H1 (cell line): ENCODE data around the gene TBC1D22A. TPM values are rescaled to one million over a fixed set of nuclear protein-coding genes. Genes with fewer than 3 reads are reported as not detected.

Source experiments
- CTCF ChIA-PET: fragments of 300-600 bp; sonication (Branson Sonifier 250); formaldehyde crosslinking; loops from one replicate; lab custom pipeline; 2021; ENCODE audit not compliant: partially characterized antibody; lab: Charles Lee
- POLR2A ChIA-PET: fragments of 300-600 bp; sonication (Branson Sonifier 250); formaldehyde crosslinking; loops from one replicate; lab custom pipeline; 2021; ENCODE audit warnings: inconsistent platforms; ENCODE audit not compliant: partially characterized antibody; lab: Charles Lee
- DNase-seq, 2 experiments: peaks; one replicate each; pipeline versions ENCODE4 v3.0.0 to v3.0.0-alpha.2; 2010 to 2022; ENCODE audit warnings: low spot score in 2 of 2, low read depth in 1 of 2, mixed read lengths in 1 of 2
- FAIRE-seq: peaks from 2 replicates; lab custom pipeline; 2011; peaks lifted over from hg19 to GRCh38; lab: Jason Lieb, UNC
- H2AFZ ChIP-seq: 2 replicates; pipeline ENCODE4 v1.8.1; 2012; ENCODE audit warnings: low read length, inconsistent platforms
- H2AK5ac ChIP-seq: 2 replicates; pipeline ENCODE4 v1.6.1; 2013; ENCODE audit warnings: low read depth, low read length
- H2BK120ac ChIP-seq: replicated peaks from 2 replicates; pipeline ENCODE3; 2013; ENCODE audit warnings: low read depth, low read length, inconsistent platforms
- H2BK12ac ChIP-seq: 2 replicates; pipeline ENCODE4 v1.6.1; 2013; ENCODE audit warnings: low read depth, low read length
- H2BK15ac ChIP-seq: 2 replicates; pipeline ENCODE4 v1.6.1; 2013; ENCODE audit warnings: low read length
- H2BK20ac ChIP-seq: 2 replicates; pipeline ENCODE4 v1.6.1; 2013; ENCODE audit warnings: low read length
- H2BK5ac ChIP-seq: 2 replicates; pipeline ENCODE4 v1.6.1; 2013; ENCODE audit warnings: low read depth, low read length
- H3K14ac ChIP-seq: 2 replicates; pipeline ENCODE4 v1.6.1; 2013; ENCODE audit warnings: inconsistent platforms; ENCODE audit not compliant: insufficient read length
- H3K18ac ChIP-seq: 2 replicates; pipeline ENCODE4 v1.6.1; 2013; ENCODE audit warnings: low read length; ENCODE audit errors: extremely low read depth
- H3K23ac ChIP-seq: 2 replicates; pipeline ENCODE4 v1.6.1; 2013; ENCODE audit warnings: inconsistent platforms; ENCODE audit not compliant: insufficient read length
- H3K23me2 ChIP-seq: 2 replicates; pipeline ENCODE4 v1.6.1; 2013; ENCODE audit warnings: low read depth, low read length
- H3K27ac ChIP-seq: 2 replicates; pipeline ENCODE4 v1.6.1; 2011; ENCODE audit warnings: low read depth, low read length, inconsistent platforms
- H3K27me3 ChIP-seq, 4 experiments: replicated peaks in 1 of 4; 1 replicate in 1 of 4; 2 replicates in 3 of 4; pipeline versions ENCODE4 v1.6.1 to v1.8.1; 2011 to 2013; ENCODE audit warnings: low read length in 3 of 4, mild to moderate bottlenecking in 3 of 4, inconsistent platforms in 2 of 4, mixed read lengths in 2 of 4, moderate library complexity in 1 of 4; ENCODE audit not compliant: control insufficient read depth in 3 of 4, insufficient read depth in 3 of 4; ENCODE audit errors: extremely low read depth in 1 of 4
- H3K36me3 ChIP-seq, 4 experiments: 2 replicates each; pipeline versions ENCODE4 v1.6.1 to v1.8.1; 2011 to 2013; ENCODE audit warnings: mild to moderate bottlenecking in 4 of 4, low read length in 3 of 4, moderate library complexity in 2 of 4, control low read depth in 1 of 4, inconsistent platforms in 1 of 4; ENCODE audit not compliant: insufficient read depth in 4 of 4, control insufficient read depth in 2 of 4
- H3K4ac ChIP-seq: replicated peaks from 2 replicates; pipeline ENCODE3; 2013; ENCODE audit warnings: low read length, low read depth, mixed read lengths, inconsistent platforms; ENCODE audit not compliant: insufficient read length
- H3K4me1 ChIP-seq, 4 experiments: replicated peaks in 1 of 4; 1 replicate in 1 of 4; 2 replicates in 3 of 4; pipeline versions ENCODE4 v1.6.1 to v1.8.1; 2011 to 2013; ENCODE audit warnings: low read length in 3 of 4, inconsistent platforms in 2 of 4, mixed read lengths in 1 of 4; ENCODE audit not compliant: insufficient read depth in 4 of 4, control insufficient read depth in 3 of 4
- H3K4me2 ChIP-seq, 2 experiments: 2 replicates each; pipeline versions ENCODE4 v1.6.1 to v1.8.1; 2011 to 2013; ENCODE audit warnings: low read depth in 2 of 2, low read length in 2 of 2, control low read depth in 1 of 2, inconsistent platforms in 1 of 2, mild to moderate bottlenecking in 1 of 2; ENCODE audit not compliant: insufficient read depth in 1 of 2
- H3K4me3 ChIP-seq, 4 experiments: fragments of 200-600, 300-600 bp in 1 of 4; sonication (generic), shearing (Covaris generic), sonication (Bioruptor Twin) in 1 of 4; 2 replicates each; pipeline versions ENCODE4 v1.5.1 to v1.8.1; 2011 to 2016; ENCODE audit warnings: low read length in 4 of 4, low read depth in 3 of 4, control low read depth in 2 of 4, inconsistent platforms in 2 of 4, mild to moderate bottlenecking in 2 of 4, mixed read lengths in 1 of 4, moderate library complexity in 1 of 4; ENCODE audit not compliant: insufficient read depth in 2 of 4; ENCODE audit errors: extremely low read depth in 1 of 4
- H3K56ac ChIP-seq: replicated peaks from 2 replicates; pipeline ENCODE3; 2013; ENCODE audit warnings: low read depth, mild to moderate bottlenecking, mixed read lengths, low read length, inconsistent platforms; ENCODE audit not compliant: insufficient read length
- H3K79me1 ChIP-seq: 2 replicates; pipeline ENCODE4 v1.6.1; 2013; ENCODE audit warnings: low read depth, low read length, control low read depth
- H3K79me2 ChIP-seq, 2 experiments: 2 replicates each; pipeline versions ENCODE4 v1.6.1 to v1.8.1; 2012 to 2013; ENCODE audit warnings: low read length in 2 of 2, mild to moderate bottlenecking in 2 of 2, inconsistent platforms in 1 of 2; ENCODE audit not compliant: insufficient read depth in 2 of 2, control insufficient read depth in 1 of 2
- H3K9ac ChIP-seq, 4 experiments: replicated peaks in 1 of 4; 1 replicate in 1 of 4; 2 replicates in 3 of 4; pipeline versions ENCODE4 v1.6.1 to v1.8.1; 2011 to 2013; ENCODE audit warnings: low read depth in 3 of 4, low read length in 3 of 4, control low read depth in 2 of 4, mild to moderate bottlenecking in 2 of 4, moderate library complexity in 2 of 4, inconsistent platforms in 1 of 4; ENCODE audit errors: extremely low read depth in 1 of 4
- H3K9me3 ChIP-seq, 2 experiments: 2 replicates each; pipeline versions ENCODE4 v1.6.1 to v1.8.1; 2012 to 2013; ENCODE audit warnings: mild to moderate bottlenecking in 2 of 2, moderate library complexity in 2 of 2, control low read depth in 1 of 2, inconsistent platforms in 1 of 2, low read depth in 1 of 2, low read length in 1 of 2, mixed read lengths in 1 of 2; ENCODE audit not compliant: insufficient read depth in 2 of 2
- H4K20me1 ChIP-seq, 2 experiments: replicated peaks in 1 of 2; 2 replicates each; pipeline versions ENCODE3 to v1.8.1; 2011 to 2013; ENCODE audit warnings: inconsistent platforms in 2 of 2, low read length in 2 of 2, mild to moderate bottlenecking in 1 of 2; ENCODE audit not compliant: insufficient read depth in 2 of 2, control insufficient read depth in 1 of 2
- H4K5ac ChIP-seq: 2 replicates; pipeline ENCODE4 v1.6.1; 2013; ENCODE audit warnings: low read length, low read depth, mixed read lengths, inconsistent platforms; ENCODE audit not compliant: insufficient read length
- H4K8ac ChIP-seq: 2 replicates; pipeline ENCODE4 v1.8.0; 2013; ENCODE audit warnings: mild to moderate bottlenecking, moderate library complexity, low read length, inconsistent platforms; ENCODE audit not compliant: insufficient read depth; ENCODE audit errors: extremely low read depth
- H4K91ac ChIP-seq: replicated peaks from 2 replicates; pipeline ENCODE3; 2013; ENCODE audit warnings: low read length, mixed read lengths, inconsistent platforms; ENCODE audit not compliant: insufficient read length
- CBX5 ChIP-seq: fragments of 300-800, 300-1000 bp; sonication (generic); IDR thresholded peaks from 2 replicates; pipeline ENCODE4 v1.7.1; 2016; ENCODE audit warnings: antibody characterized with exemption, low read length, low read depth
- CREB1 ChIP-seq: IDR thresholded peaks from 2 replicates; pipeline ENCODE4 v1.6.1; 2012; ENCODE audit warnings: inconsistent platforms
- E2F6 ChIP-seq: IDR thresholded peaks from 2 replicates; pipeline ENCODE4 v1.6.1; 2012; ENCODE audit warnings: inconsistent platforms
- FOSL1 ChIP-seq: IDR thresholded peaks from 2 replicates; pipeline ENCODE4 v1.6.1; 2011; ENCODE audit warnings: mild to moderate bottlenecking, low read depth, low read length, moderate library complexity; ENCODE audit not compliant: insufficient read depth
- JUN ChIP-seq: IDR thresholded peaks from 2 replicates; pipeline ENCODE4 v1.6.1; 2011; ENCODE audit warnings: low read depth, mild to moderate bottlenecking, improper control_type of control experiment, low read length
- KDM1A ChIP-seq: fragments of 200-600, 300-600 bp; sonication (generic); IDR thresholded peaks from 2 replicates; pipeline ENCODE4 v1.7.1; 2016; ENCODE audit warnings: mild to moderate bottlenecking, low read length, borderline replicate concordance
- NANOG ChIP-seq: IDR thresholded peaks from 2 replicates; pipeline ENCODE4 v1.6.1; 2011; ENCODE audit warnings: low read length, low read depth, mild to moderate bottlenecking, inconsistent platforms; ENCODE audit not compliant: insufficient read depth, poor library complexity, severe bottlenecking
- RNF2 ChIP-seq: fragments of 200-900, 300-1000 bp; sonication (generic); IDR thresholded peaks from 2 replicates; pipeline ENCODE4 v1.7.1; 2016; ENCODE audit warnings: borderline replicate concordance, low read depth, mild to moderate bottlenecking, antibody characterized with exemption, low read length; ENCODE audit not compliant: poor library complexity, severe bottlenecking; ENCODE audit errors: missing control alignments
- SP1 ChIP-seq: IDR thresholded peaks from 2 replicates; pipeline ENCODE4 v1.6.1; 2011; ENCODE audit warnings: low read depth, low read length
- SRF ChIP-seq: IDR thresholded peaks from 2 replicates; pipeline ENCODE4 v1.6.1; 2011; ENCODE audit warnings: mild to moderate bottlenecking, low read depth, low read length, moderate library complexity
- TAF7 ChIP-seq: optimal IDR thresholded peaks from 2 replicates; pipeline ENCODE3; 2011; ENCODE audit warnings: low read depth, mild to moderate bottlenecking, inconsistent platforms, low read length, moderate library complexity, borderline replicate concordance
- TEAD4 ChIP-seq: IDR thresholded peaks from 2 replicates; pipeline ENCODE4 v1.6.1; 2012; ENCODE audit warnings: low read depth, low read length, inconsistent platforms, mixed read lengths
- WGBS, 2 experiments: shearing (Covaris generic) in 1 of 2; methylation state at CpG; one replicate each; pipeline versions ENCODE4 v1.1.6 to v1.1.7; 2013 to 2015; ENCODE audit warnings: low lambda C conversion rate in 2 of 2, mixed read lengths in 2 of 2, inconsistent platforms in 1 of 2, low coverage in 1 of 2, missing lambda C conversion rate in 1 of 2; ENCODE audit not compliant: insufficient replicate concordance in 2 of 2, insufficient coverage in 1 of 2, insufficient read length in 1 of 2; ENCODE audit errors: extremely low coverage in 1 of 2, missing lambda C conversion rate in 1 of 2; 5-methylcytosine and 5-hydroxymethylcytosine counted together
- polyA plus RNA-seq, 7 experiments: library from polyadenylated mRNA; depleted of rRNA in 3 of 7; stranded (reverse) in 5 of 7; unstranded in 2 of 7; fragments of >200 nt in 5 of 7; fragments of 200-250 nt in 2 of 7; gene quantifications; 1 replicate in 5 of 7; 2 replicates in 1 of 7; 4 replicates in 1 of 7; pipeline versions ENCODE4 v1.2.1 to v1.2.3, GENCODE V29; 2011 to 2013; ENCODE audit warnings: missing spikeins in 2 of 7, mixed read lengths in 2 of 7
- total RNA-seq: library from RNA; stranded (reverse); fragmentation: NEBNext Ultra II Directional; extraction: Animal tissue kit (Norgen Biotek cat#: 25700); gene quantifications from 2 replicates; pipeline ENCODE4 v1.2.1, GENCODE V29; 2021

TBC1D22A gene
- total and polyA plus RNA-seq, 2 of the 8 experiments (the other 6 are each of a cell fraction or from before 2014, with no cell fraction given), result 11.9 to 18.4 TPM

DNA sequence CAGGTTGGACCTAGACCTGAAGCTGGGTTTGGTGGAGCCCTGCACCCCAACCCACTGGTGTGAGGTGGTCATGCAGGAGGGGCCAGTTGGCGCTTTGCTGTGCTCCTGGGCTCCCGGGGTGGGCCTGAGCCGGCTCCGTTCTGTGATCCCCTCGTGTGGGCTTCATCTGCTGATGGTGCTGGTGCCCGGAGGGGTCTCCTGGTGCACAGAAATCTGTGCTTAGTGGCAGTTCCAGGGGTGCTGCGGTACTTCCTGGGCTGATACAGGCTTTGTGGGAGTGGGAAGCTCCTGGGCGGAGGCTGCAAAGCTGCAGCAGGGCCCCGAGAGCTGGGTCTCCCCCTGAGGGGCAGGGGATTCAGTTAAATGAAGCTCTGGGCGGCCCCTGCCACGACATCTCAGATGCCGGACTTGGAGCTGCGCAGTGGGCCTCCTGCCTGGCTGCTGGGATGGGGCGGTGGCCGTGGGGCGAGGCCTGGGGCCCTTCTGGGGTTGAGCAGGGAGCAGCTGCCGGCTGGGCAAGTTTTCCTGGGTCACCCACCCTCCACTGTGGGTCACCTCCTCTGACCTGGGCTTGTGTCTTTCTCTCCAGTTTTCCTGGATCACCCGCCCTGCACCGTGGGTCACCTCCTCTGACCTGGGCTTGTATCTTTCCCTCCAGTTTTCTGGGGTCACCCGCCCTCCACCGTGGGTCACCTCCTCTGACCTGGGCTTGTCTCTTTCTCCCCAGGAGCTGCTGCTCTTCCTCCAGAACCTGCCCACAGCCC, 410.5 kb downstream of the TBC1D22A start:
- POLR2A ChIA-PET, result no interaction called here
- H2AFZ ChIP-seq, result no peak overlapping the region
- no peak for TF ChIP-seq TAF7
- TF ChIP-seq CREB1, result no peak
- no peak for TF ChIP-seq TEAD4
- TF ChIP-seq RNF2, result no peak
- TF ChIP-seq SP1, result no peak
- TF ChIP-seq FOSL1, result no peak
- no peak for TF ChIP-seq NANOG
- TF ChIP-seq E2F6, result no peak
- TF ChIP-seq KDM1A, result no peak
- TF ChIP-seq JUN, result no peak
- no peak for TF ChIP-seq SRF
- no peak for TF ChIP-seq CBX5

More for the DNA sequence above, 410.5 kb downstream of the TBC1D22A start:
- Histone ChIP-seq H3K18ac (no peak overlapping the region), H3K56ac (no peak overlapping the region), H4K5ac (no peak overlapping the region), H4K91ac (no peak overlapping the region), H3K23me2 (no peaks in the 10 kb centered on the region), H4K8ac (no peak overlapping the region), H3K9me3 (peaks cover 0 to 12% of the 10 kb centered on the region in 2 experiments; a peak in 1 of 4 replicates), H2BK5ac (no peak overlapping the region), H3K4ac (no peak overlapping the region), H2BK120ac (no peak overlapping the region), H3K27ac (no peak overlapping the region), H4K20me1 (no peaks in the 10 kb centered on the region), H3K9ac (no peak overlapping the region), H3K4me1 (no peaks in the 10 kb centered on the region), H2BK15ac (no peak overlapping the region), H3K14ac (no peak overlapping the region), H2BK12ac (no peak overlapping the region), H3K79me2 (no peaks in the 10 kb centered on the region), H2BK20ac (no peak overlapping the region), H3K23ac (no peak overlapping the region), H3K4me3 (no peak overlapping the region), H3K27me3 (no peaks in the 10 kb centered on the region), H3K4me2 (no peak overlapping the region), H2AK5ac (no peak overlapping the region), H3K79me1 (no peaks in the 10 kb centered on the region), H3K36me3 (0 out of 8 replicates have a peak, but pooled peaks cover 0 to 2% (median 0%) of the 10 kb centered on the region in 4 experiments)
- 93% methylated on average over 15 of the region's 21 CpGs; no CpG with 5 or more reads in 1 of the 2 experiments for WGBS, 2 experiments
- FAIRE-seq (no peak), DNase-seq (peak in 1 of 2 experiments; percentile 34)
- CTCF ChIA-PET, result interaction anchor here (1.1 kb wide), 1 partner anchor 160 kb away, joined by 4 read pairs; no protein-coding TSS in a partner anchor
